GM06990 (cell line): ENCODE measurements around the gene TEX2.
"Not testable (repeated sequence)": the region's sequence is repeated elsewhere in the genome, so short reads cannot be mapped to it uniquely, and the experiment has no call there.

ENCODE experiments used
- DNase-seq: peaks from one replicate; pipeline ENCODE4 v3.0.0-alpha.2; 2011; ENCODE audit not compliant: insufficient read length; ENCODE audit errors: extremely low read depth
- H3K27me3 ChIP-seq: replicated peaks from 2 replicates; pipeline ENCODE4 v1.6.0; 2011; ENCODE audit warnings: low read length; ENCODE audit not compliant: control insufficient read depth, insufficient read depth
- H3K36me3 ChIP-seq: 2 replicates; pipeline ENCODE4 v1.5.1; 2011; ENCODE audit warnings: low read length; ENCODE audit not compliant: control insufficient read depth, insufficient read depth
- H3K4me3 ChIP-seq: replicated peaks from 2 replicates; pipeline ENCODE4 v1.5.1; 2011; ENCODE audit warnings: low read depth, mild to moderate bottlenecking, control low read depth, low read length
- CTCF ChIP-seq: IDR thresholded peaks from 2 replicates; pipeline ENCODE4 v1.5.1; 2011; ENCODE audit warnings: low read length, control low read depth, mild to moderate bottlenecking, inconsistent platforms; ENCODE audit not compliant: insufficient read depth, poor library complexity, severe bottlenecking

TEX2 gene

GRCh38 chr17:64125937-64126336 is 137.1 kb downstream of the TEX2 start:
- TF ChIP-seq CTCF, result no peak
- H3K4me3 ChIP-seq, result no peak overlapping the region
- DNase-seq, result no peak
- no peaks in the 10 kb centered on the region for H3K27me3 ChIP-seq
- H3K36me3 ChIP-seq, result no peaks in the 10 kb centered on the region

GRCh38 chr17:64124609-64125008 is 138.5 kb downstream of the TEX2 start:
- DNase-seq, result no peak
- no peak for TF ChIP-seq CTCF
- Histone ChIP-seq H3K36me3 (no peaks in the 10 kb centered on the region), H3K4me3 (no peak overlapping the region), H3K27me3 (no peaks in the 10 kb centered on the region)

- no peaks in the 10 kb centered on the region for H3K36me3 ChIP-seq
- no peaks in the 10 kb centered on the region for H3K27me3 ChIP-seq
- DNase-seq, result no peak
- H3K4me3 ChIP-seq, result no peak overlapping the region
- no peak for TF ChIP-seq CTCF
Measured at GRCh38 chr17:64123114-64123513, 139.9 kb downstream of the TEX2 start.

GRCh38 chr17:64120972-64121786 is 141.9 kb downstream of the TEX2 start:
- H3K27me3 ChIP-seq, H3K36me3 ChIP-seq: not testable (repeated sequence)
- peak overlapping the region; percentile 55 for H3K4me3 ChIP-seq
- peak; percentile 62 for DNase-seq
- peak; percentile 20 for TF ChIP-seq CTCF

- no peak for TF ChIP-seq CTCF
- no peak for DNase-seq
- Histone ChIP-seq H3K4me3 (peak overlapping the region; percentile 55), H3K36me3 (no peaks in the 10 kb centered on the region), H3K27me3 (no peaks in the 10 kb centered on the region)
Measured at GRCh38 chr17:64120159-64120810, 142.8 kb downstream of the TEX2 start.
